HEK293 (cell line): Measurements from ENCODE around the gene RPS6KB2.

ENCODE experiments used
- CTCF ChIP-seq: fragments of 450-650 bp; formaldehyde crosslinking; IDR thresholded peaks from 2 replicates; pipeline ENCODE4 v1.5.1; 2016; ENCODE audit warnings: missing biosample characterization, missing genetic modification characterization
- KLF1 ChIP-seq: fragments of 450-650 bp; formaldehyde crosslinking; IDR thresholded peaks from 2 replicates; pipeline ENCODE4 v1.5.1; 2016; ENCODE audit warnings: missing biosample characterization, missing genetic modification characterization
- REST ChIP-seq: fragments of 450-650 bp; formaldehyde crosslinking; IDR thresholded peaks from 2 replicates; pipeline ENCODE4 v1.5.1; 2016; ENCODE audit warnings: missing biosample characterization, missing genetic modification characterization
- ZEB2 ChIP-seq: fragments of 450-650 bp; formaldehyde crosslinking; IDR thresholded peaks from 2 replicates; pipeline ENCODE4 v1.5.1; 2016; ENCODE audit warnings: missing biosample characterization, missing genetic modification characterization
- ZNF24 ChIP-seq: fragments of 450-650 bp; formaldehyde crosslinking; IDR thresholded peaks from 2 replicates; pipeline ENCODE4 v1.5.1; 2016; ENCODE audit warnings: missing biosample characterization, missing genetic modification characterization
- ZNF311 ChIP-seq: fragments of 450-650 bp; formaldehyde crosslinking; IDR thresholded peaks from 2 replicates; pipeline ENCODE4 v1.5.1; 2017; ENCODE audit warnings: missing biosample characterization, missing genetic modification characterization, borderline replicate concordance
- ZNF335 ChIP-seq: fragments of 450-650 bp; formaldehyde crosslinking; conservative IDR thresholded peaks from 2 replicates; pipeline ENCODE4 v1.5.1; 2016; ENCODE audit warnings: missing biosample characterization, missing genetic modification characterization
- ZNF561 ChIP-seq: fragments of 450-650 bp; IDR thresholded peaks from 2 replicates; pipeline ENCODE4 v1.5.1; 2018; ENCODE audit warnings: missing biosample characterization, missing genetic modification characterization, borderline replicate concordance
- ZNF639 ChIP-seq: fragments of 450-650 bp; formaldehyde crosslinking; IDR thresholded peaks from 2 replicates; pipeline ENCODE4 v1.5.1; 2016; ENCODE audit warnings: missing biosample characterization, missing genetic modification characterization
- ZSCAN4 ChIP-seq: fragments of 450-650 bp; formaldehyde crosslinking; IDR thresholded peaks from 2 replicates; pipeline ENCODE4 v1.5.1; 2017; ENCODE audit warnings: missing biosample characterization, missing genetic modification characterization
- TF ChIP-seq, protein P1 (sequence below): fragments of 450-650 bp; formaldehyde crosslinking; conservative IDR thresholded peaks from 2 replicates; pipeline ENCODE4 v1.5.1; 2016; ENCODE audit warnings: low read depth, missing biosample characterization, missing genetic modification characterization

- no peak for TF ChIP-seq CTCF (tag by site-specific recombination)
- no peak for TF ChIP-seq ZSCAN4 (tag by site-specific recombination)
- no peak for TF ChIP-seq ZEB2 (tag by site-specific recombination)
- TF ChIP-seq KLF1 (tag by site-specific recombination): no peak
- no peak for TF ChIP-seq ZNF561
- TF ChIP-seq, protein P1, sequence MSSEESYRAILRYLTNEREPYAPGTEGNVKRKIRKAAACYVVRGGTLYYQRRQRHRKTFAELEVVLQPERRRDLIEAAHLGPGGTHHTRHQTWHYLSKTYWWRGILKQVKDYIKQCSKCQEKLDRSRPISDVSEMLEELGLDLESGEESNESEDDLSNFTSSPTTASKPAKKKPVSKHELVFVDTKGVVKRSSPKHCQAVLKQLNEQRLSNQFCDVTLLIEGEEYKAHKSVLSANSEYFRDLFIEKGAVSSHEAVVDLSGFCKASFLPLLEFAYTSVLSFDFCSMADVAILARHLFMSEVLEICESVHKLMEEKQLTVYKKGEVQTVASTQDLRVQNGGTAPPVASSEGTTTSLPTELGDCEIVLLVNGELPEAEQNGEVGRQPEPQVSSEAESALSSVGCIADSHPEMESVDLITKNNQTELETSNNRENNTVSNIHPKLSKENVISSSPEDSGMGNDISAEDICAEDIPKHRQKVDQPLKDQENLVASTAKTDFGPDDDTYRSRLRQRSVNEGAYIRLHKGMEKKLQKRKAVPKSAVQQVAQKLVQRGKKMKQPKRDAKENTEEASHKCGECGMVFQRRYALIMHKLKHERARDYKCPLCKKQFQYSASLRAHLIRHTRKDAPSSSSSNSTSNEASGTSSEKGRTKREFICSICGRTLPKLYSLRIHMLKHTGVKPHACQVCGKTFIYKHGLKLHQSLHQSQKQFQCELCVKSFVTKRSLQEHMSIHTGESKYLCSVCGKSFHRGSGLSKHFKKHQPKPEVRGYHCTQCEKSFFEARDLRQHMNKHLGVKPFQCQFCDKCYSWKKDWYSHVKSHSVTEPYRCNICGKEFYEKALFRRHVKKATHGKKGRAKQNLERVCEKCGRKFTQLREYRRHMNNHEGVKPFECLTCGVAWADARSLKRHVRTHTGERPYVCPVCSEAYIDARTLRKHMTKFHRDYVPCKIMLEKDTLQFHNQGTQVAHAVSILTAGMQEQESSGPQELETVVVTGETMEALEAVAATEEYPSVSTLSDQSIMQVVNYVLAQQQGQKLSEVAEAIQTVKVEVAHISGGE (tag by site-specific recombination): no peak
- TF ChIP-seq REST: no peak
- TF ChIP-seq ZNF639: no peak
- no peak for TF ChIP-seq ZNF24 (tag by site-specific recombination)
- TF ChIP-seq ZNF311 (tag by site-specific recombination): no peak
- no peak for TF ChIP-seq ZNF335 (tag by site-specific recombination)
Measured at GRCh38 chr11:67413266-67413849, 14.9 kb upstream of the RPS6KB2 start.
